ENCODE measurements around the gene SORT1. TPM values are rescaled to one million over a fixed set of nuclear protein-coding genes. Genes with fewer than 3 reads are reported as not detected.
A peak's percentile ranks its signal among the peaks of the same experiment; 100 is the strongest.

SORT1 gene
- total RNA-seq, 3 donors from 2014 or later = 89.8 to 109 (median 107) TPM

DNA sequence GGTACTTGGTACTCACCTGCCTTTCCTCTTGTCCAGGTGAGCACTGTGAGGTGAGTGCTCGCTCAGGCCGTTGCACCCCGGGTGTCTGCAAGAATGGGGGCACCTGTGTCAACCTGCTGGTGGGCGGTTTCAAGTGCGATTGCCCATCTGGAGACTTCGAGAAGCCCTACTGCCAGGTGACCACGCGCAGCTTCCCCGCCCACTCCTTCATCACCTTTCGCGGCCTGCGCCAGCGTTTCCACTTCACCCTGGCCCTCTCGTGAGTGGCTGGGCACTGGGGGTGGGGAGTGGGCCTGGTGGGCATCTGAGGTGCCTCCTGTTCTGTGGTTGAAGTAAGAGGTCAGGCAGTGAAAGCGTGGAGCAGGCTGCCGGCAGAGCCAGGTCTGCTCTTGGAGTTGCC lies 136.7 kb downstream of the SORT1 start:
- TF ChIP-seq, protein P1, sequence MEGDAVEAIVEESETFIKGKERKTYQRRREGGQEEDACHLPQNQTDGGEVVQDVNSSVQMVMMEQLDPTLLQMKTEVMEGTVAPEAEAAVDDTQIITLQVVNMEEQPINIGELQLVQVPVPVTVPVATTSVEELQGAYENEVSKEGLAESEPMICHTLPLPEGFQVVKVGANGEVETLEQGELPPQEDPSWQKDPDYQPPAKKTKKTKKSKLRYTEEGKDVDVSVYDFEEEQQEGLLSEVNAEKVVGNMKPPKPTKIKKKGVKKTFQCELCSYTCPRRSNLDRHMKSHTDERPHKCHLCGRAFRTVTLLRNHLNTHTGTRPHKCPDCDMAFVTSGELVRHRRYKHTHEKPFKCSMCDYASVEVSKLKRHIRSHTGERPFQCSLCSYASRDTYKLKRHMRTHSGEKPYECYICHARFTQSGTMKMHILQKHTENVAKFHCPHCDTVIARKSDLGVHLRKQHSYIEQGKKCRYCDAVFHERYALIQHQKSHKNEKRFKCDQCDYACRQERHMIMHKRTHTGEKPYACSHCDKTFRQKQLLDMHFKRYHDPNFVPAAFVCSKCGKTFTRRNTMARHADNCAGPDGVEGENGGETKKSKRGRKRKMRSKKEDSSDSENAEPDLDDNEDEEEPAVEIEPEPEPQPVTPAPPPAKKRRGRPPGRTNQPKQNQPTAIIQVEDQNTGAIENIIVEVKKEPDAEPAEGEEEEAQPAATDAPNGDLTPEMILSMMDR (IDR thresholded peaks at IDR 0.05) = no peak
- H3K4me1 ChIP-seq (ENCODE audit: low read depth) = no peaks in the 10 kb centered on the region
- intact Hi-C loops (cut with DNase I, micrococcal nuclease) = loop anchor here in 1 of 2 donors (5.0 kb wide), 1 partner anchor 136 kb away; the partner anchor contains the start of gene SORT1
- no peak overlapping the region for H3K4me3 ChIP-seq
- no peaks in the 10 kb centered on the region for H3K9me3 ChIP-seq
- DNase-seq (peak in 1 of 3 donors; percentile 29), ATAC-seq (no peak)
- H3K36me3 ChIP-seq (ENCODE audit: low read depth) = no peaks in the 10 kb centered on the region

DNA sequence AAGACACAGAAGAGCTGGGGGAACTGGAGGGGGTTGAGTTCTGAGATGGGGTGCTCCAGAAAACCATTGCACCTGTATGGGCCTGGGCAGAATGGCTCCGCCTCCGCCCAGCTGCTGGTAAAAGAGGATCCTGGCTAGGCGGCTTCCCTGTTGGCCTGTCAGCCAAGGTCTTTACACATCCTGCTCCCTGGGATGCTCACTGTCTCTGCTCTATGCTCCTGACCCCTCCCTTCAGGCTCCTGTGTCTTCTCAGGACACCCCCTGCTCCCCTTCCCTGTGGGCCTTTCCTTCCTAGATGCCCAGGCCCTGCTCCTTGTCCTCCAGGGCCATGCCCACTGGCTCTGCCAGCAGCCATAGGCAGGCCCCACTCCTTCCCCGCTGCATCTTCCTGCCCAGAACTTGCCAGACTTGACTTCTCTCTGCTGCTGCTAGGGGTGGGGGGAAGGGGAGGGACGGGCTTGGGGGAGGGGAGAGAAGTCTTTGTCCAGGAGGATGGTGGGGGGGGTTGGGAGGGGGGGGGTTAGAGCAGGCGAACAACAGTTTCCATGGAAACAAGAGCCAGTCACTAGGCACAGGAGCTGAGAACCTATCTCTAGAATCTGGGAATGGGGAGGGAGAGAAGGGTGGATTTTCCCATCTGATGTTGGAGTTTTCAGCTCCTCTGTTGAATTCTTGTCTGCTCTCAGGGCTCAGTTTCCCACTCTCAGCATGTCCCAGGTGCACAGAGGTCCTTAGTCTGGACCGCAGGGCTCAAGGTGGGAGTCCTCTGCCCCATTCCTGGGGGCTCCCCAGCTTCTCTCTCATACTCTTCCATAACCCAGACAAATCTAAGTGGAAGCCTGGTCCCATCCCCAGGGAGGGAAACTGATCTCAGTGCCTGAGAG lies 137.8 kb downstream of the SORT1 start:
- no peaks in the 10 kb centered on the region for H3K36me3 ChIP-seq (ENCODE audit: low read depth)
- ATAC-seq (no peak), DNase-seq (no peak)
- TF ChIP-seq, protein P1 (IDR thresholded peaks at IDR 0.05) = no peak
- H3K4me3 ChIP-seq = no peak overlapping the region
- no peaks in the 10 kb centered on the region for H3K9me3 ChIP-seq
- intact Hi-C loops (cut with DNase I, micrococcal nuclease) = loop anchor here in 1 of 2 donors (5.0 kb wide), 1 partner anchor 137 kb away; the partner anchor contains the start of gene SORT1
- no peaks in the 10 kb centered on the region for H3K4me1 ChIP-seq (ENCODE audit: low read depth)

Other genes with a start within 250 kb of the SORT1 start
- 100 to 1,000 TPM; 124 to 143 (median 125) TPM for gene SARS1, start 184.0 kb downstream of the SORT1 start, total RNA-seq
- gene CELSR2, start 148.4 kb downstream of the SORT1 start, total RNA-seq = 10 to 100 TPM in 1 of 3 donors, 1 to 10 TPM in 2; 2.8 to 14.7 (median 3.2) TPM
- gene PSRC1, start 114.8 kb downstream of the SORT1 start, total RNA-seq = 1 to 10 TPM; 3.4 to 9.0 (median 4.2) TPM
- not detected for gene MYBPHL, start 90.9 kb downstream of the SORT1 start, total RNA-seq
- gene PSMA5, start 28.5 kb upstream of the SORT1 start, total RNA-seq = 100 to 1,000 TPM in 1 of 3 donors, 10 to 100 TPM in 2; 67.9 to 103 (median 71.0) TPM
- gene SYPL2, start 68.6 kb upstream of the SORT1 start, total RNA-seq = 1 to 10 TPM in 1 of 3 donors, under 1 TPM in 2; 0.12 to 6.6 (median 0.34) TPM
- gene ATXN7L2, start 86.0 kb upstream of the SORT1 start, total RNA-seq = 1 to 10 TPM; 2.5 to 4.4 (median 3.5) TPM
- gene CYB561D1, start 96.2 kb upstream of the SORT1 start, total RNA-seq = 10 to 100 TPM; 16.0 to 18.7 (median 18.1) TPM
- 1 to 10 TPM; 2.2 to 9.9 (median 3.9) TPM for gene AMIGO1, start 111.8 kb upstream of the SORT1 start, total RNA-seq
- gene GPR61, start 142.0 kb upstream of the SORT1 start, total RNA-seq = under 1 TPM in 1 of 3 donors, not detected in 2; 0.25 TPM
- 1 to 10 TPM; 6.5 to 8.3 (median 7.6) TPM for gene GNAI3, start 150.7 kb upstream of the SORT1 start, total RNA-seq
- not detected for gene GNAT2, start 221.7 kb upstream of the SORT1 start, total RNA-seq
- gene AMPD2, start 221.9 kb upstream of the SORT1 start, total RNA-seq = 10 to 100 TPM; 35.6 to 47.4 (median 40.9) TPM